ENCODE data around the gene SMARCC1.

The SMARCC1 gene

DNA sequence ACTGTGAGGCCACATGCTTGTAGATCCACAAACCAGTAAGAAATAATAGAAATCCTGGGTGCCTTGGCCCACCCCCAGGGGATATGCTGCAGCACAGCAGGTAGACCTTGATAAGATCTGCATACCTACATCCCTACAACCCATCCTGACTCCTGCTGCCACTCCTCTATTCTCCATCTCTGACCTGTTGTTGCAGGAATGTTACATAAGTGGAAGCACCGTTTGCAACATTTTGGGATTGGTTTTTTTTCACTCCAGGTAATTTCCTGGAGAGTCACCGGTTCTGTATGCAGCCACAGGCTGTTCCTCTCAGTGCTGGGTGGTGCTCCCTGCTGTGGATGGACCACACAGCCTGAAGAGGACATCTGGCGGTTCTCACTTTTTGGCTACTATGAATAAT, 186.9 kb downstream of the SMARCC1 start:
- H3K27ac ChIP-seq = no peak overlapping the region
- TF ChIP-seq, protein P1, sequence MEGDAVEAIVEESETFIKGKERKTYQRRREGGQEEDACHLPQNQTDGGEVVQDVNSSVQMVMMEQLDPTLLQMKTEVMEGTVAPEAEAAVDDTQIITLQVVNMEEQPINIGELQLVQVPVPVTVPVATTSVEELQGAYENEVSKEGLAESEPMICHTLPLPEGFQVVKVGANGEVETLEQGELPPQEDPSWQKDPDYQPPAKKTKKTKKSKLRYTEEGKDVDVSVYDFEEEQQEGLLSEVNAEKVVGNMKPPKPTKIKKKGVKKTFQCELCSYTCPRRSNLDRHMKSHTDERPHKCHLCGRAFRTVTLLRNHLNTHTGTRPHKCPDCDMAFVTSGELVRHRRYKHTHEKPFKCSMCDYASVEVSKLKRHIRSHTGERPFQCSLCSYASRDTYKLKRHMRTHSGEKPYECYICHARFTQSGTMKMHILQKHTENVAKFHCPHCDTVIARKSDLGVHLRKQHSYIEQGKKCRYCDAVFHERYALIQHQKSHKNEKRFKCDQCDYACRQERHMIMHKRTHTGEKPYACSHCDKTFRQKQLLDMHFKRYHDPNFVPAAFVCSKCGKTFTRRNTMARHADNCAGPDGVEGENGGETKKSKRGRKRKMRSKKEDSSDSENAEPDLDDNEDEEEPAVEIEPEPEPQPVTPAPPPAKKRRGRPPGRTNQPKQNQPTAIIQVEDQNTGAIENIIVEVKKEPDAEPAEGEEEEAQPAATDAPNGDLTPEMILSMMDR (conservative IDR thresholded peaks at IDR 0.05) = no peak

DNA sequence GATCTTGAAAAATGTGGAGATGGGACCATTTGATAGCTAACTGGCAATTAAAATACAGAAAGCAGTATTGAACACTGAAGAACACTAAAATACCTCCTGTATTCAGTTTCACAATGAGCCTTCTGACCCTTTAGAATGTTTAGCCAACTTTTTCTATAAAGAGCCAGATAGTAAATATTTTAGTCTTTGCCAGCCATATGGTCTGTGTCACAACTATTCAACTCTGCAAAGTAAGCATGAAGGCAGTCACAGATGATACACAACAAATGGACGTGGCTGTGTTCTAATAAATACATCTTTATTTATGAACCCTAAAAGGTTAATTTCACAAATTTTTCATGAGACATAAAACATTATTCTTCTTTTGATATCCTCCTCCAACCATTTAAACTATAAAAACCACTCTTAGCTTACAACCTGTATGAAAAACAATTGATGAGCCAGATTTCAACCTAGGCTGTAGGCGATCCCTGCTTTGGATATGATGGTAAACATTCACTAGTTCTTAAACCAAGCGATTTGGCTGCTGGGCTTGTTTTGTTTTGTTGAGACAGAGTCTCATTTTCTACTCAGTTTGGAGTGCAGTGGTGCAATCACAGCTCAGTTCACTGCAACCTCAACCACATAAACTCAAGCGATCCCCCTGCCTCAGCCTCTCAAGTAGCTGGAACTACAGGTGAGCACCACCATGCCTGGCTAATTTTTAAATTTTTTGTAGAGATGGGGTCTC, 189.5 kb downstream of the SMARCC1 start:
- no peak overlapping the region for H3K27ac ChIP-seq
- TF ChIP-seq, protein P1 (conservative IDR thresholded peaks at IDR 0.05) = no peak

DNA sequence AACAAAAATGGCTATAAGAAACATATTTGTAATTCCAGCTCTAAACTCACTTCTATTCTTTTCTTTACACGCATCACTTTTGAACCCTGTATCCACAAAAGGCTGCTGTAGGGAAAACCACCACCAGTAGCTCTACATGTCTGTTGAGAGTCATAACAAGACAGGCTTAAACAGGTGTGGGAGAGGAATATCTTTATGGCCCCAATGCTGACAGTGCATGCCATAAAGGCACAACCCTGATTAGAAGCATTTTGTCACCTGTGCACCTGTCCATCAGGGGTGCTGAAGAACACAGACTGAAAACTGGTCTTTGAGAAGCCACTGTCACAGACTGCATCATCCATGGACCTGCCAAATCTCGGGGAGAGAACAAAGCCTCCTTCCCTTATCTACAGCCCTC, 191.5 kb downstream of the SMARCC1 start:
- TF ChIP-seq, protein P1 (conservative IDR thresholded peaks at IDR 0.05) = no peak
- no peak overlapping the region for H3K27ac ChIP-seq

DNA sequence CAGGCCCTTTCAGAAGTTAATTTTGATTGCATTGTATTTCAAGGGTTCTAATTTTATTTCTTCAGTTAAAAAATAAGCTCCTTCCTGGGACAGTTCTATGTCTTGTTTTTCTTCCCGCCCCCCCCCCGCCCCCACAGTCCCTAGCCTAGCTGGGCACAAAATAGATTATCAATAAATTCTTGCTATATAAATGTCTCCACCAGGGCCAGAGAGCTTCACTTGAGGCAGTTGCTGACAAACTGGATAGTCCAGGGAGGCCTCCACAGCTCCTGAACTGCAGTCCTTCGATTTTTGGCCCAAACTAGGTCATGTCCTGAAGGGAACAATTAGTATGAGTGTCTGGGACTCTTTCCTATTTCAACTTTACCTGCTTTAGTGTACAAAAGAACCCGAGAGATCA, 193.1 kb downstream of the SMARCC1 start:
- H3K27ac ChIP-seq = no peak overlapping the region
- TF ChIP-seq, protein P1 (conservative IDR thresholded peaks at IDR 0.05) = no peak

DNA sequence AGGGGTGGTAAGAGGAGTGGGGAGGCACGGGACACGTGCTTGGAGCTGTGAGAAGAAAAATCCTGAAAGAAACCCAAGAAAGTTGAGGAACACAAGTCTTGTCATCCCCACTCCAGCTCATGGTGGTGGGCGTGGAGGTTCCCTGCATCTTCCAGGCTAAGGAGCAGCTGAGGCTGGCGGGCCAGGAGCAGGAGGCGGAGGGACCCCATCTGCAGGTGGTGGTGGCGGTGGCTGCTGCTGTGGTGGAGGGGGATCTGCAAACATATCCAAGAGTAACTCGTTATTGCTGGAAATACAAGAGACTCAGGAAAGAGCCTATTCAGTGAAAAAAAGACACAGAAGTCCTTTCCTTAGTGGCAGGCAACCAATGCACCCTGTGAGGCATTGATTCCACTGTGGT, 193.6 kb downstream of the SMARCC1 start:
- TF ChIP-seq, protein P1 (conservative IDR thresholded peaks at IDR 0.05) = no peak
- no peak overlapping the region for H3K27ac ChIP-seq

DNA sequence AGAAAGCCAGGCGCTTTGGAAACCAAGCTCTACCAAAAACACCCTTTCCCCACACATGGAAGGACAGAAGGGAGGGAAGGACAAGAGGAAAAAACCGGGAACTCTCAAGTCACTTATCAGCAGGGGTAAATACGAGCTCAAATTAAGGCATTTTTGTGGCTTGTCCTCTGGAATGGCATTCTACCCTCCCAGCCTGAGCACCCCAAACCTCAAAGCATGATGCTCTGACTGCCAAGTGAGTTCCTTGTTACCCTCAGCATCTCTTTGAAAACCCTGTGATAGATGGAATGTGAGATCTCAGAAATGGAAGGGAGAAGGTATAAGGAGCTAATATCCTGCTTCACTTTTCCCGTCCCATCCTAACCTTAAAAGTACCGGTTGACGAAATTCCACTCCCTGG, 194.9 kb downstream of the SMARCC1 start:
- TF ChIP-seq, protein P1 (conservative IDR thresholded peaks at IDR 0.05) = no peak
- H3K27ac ChIP-seq = no peak overlapping the region

DNA sequence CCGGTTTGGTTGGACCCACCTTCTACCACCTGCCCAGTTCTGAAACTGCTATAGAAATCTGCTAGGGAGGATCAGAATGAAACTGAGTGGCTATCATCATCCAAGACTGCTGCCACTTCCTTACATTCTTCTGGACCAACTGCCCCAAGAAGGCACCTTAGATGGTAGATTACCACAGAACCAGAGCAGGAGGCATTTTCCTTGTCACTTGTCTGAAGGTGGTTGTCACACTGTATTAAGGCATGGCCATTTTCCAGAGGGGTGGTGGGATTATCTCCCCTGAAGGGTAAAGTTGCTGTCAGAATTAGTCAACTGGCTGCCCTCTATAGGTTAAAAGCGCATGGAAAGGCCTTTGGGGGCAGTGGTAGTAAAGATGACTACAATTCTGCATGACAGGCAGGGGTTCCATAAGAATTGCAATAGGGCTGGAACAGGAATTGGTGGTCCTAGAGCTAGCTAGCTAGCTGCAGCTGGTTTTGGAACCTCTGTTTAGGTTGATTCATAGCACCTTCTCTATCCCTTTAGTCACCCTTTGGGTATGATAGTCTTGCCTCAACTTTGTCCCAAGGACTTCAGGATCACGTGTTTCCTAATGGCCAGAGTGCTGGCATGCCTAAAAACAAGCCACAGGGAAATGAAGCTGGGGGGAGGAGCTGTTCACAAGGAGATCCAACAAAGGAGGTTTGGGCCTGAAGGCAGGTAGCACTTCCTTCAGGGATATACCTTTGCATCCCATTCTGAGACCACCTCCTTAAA, 198.2 kb downstream of the SMARCC1 start:
- no peak overlapping the region for H3K27ac ChIP-seq
- TF ChIP-seq, protein P1 (conservative IDR thresholded peaks at IDR 0.05) = no peak

Measured in VCaP (cell line).